HPDE6-E6E7 (cell line): ENCODE measurements around the gene SH3RF3.
"Not testable (repeated sequence)": the region's sequence is repeated elsewhere in the genome, so short reads cannot be mapped to it uniquely, and the experiment has no call there.

Source experiments
- DNase-seq: peaks from one replicate; pipeline ENCODE4 v3.0.0; 2011; ENCODE audit warnings: missing footprints; ENCODE audit errors: extremely low spot score

The SH3RF3 gene

GRCh38 chr2:109128616-109129355, at the start of gene SH3RF3:
Gene SH3RF3, plus strand, starts transcription at chr2:109129205.
- DNase-seq, result no peak

GRCh38 chr2:109079590-109079989, 49.4 kb upstream of the SH3RF3 start:
- DNase-seq, result no peak

- DNase-seq, result no peak
Observed at GRCh38 chr2:109080109-109080508, 48.9 kb upstream of the SH3RF3 start.

GRCh38 chr2:109080757-109081156, 48.2 kb upstream of the SH3RF3 start:
- DNase-seq, result no peak

- no peak for DNase-seq
Observed at GRCh38 chr2:109081374-109081773, 47.6 kb upstream of the SH3RF3 start.

- no peak for DNase-seq
Observed at GRCh38 chr2:109083771-109084170, 45.2 kb upstream of the SH3RF3 start.

- no peak for DNase-seq
Observed at GRCh38 chr2:109084341-109084740, 44.7 kb upstream of the SH3RF3 start.

- DNase-seq, result no peak
Observed at GRCh38 chr2:109085912-109086742, 42.9 kb upstream of the SH3RF3 start.

GRCh38 chr2:109086743-109087020, 42.3 kb upstream of the SH3RF3 start:
- no peak for DNase-seq

- no peak for DNase-seq
Observed at GRCh38 chr2:109087055-109087663, 41.8 kb upstream of the SH3RF3 start.

- no peak for DNase-seq
Observed at GRCh38 chr2:109089602-109090300, 39.3 kb upstream of the SH3RF3 start.

GRCh38 chr2:109091526-109091925, 37.5 kb upstream of the SH3RF3 start:
- DNase-seq, result no peak

GRCh38 chr2:109094144-109094543, 34.9 kb upstream of the SH3RF3 start:
- no peak for DNase-seq

- DNase-seq, result no peak
Observed at GRCh38 chr2:109098251-109098920, 30.6 kb upstream of the SH3RF3 start.

GRCh38 chr2:109098921-109099273, 30.1 kb upstream of the SH3RF3 start:
- DNase-seq, result no peak

- DNase-seq, result no peak
Observed at GRCh38 chr2:109102588-109103233, 26.3 kb upstream of the SH3RF3 start.

GRCh38 chr2:109105113-109105512, 23.9 kb upstream of the SH3RF3 start:
- DNase-seq, result no peak

GRCh38 chr2:109108740-109109139, 20.3 kb upstream of the SH3RF3 start:
- no peak for DNase-seq

GRCh38 chr2:109109342-109109741, 19.7 kb upstream of the SH3RF3 start:
- no peak for DNase-seq

- no peak for DNase-seq
Observed at GRCh38 chr2:109110170-109110569, 18.8 kb upstream of the SH3RF3 start.

- DNase-seq, result not testable (repeated sequence)
Observed at GRCh38 chr2:109117181-109117580, 11.8 kb upstream of the SH3RF3 start.
